Measurements from ENCODE around the gene GABRG1.

Gene GABRG1

GRCh38 chr4:46081248-46081647, 42.6 kb downstream of the GABRG1 start:
- DNase-seq: no peak
- no peak overlapping the region for H3K27ac ChIP-seq
- H3K27me3 ChIP-seq (ENCODE audit: insufficient read depth, low read depth, severe bottlenecking): no peaks in the 10 kb centered on the region
- no peak for TF ChIP-seq CTCF (IDR thresholded peaks at IDR 0.05; ENCODE audit: low read depth, low read length)
- H3K4me3 ChIP-seq (ENCODE audit: low read depth, low read length): no peak overlapping the region
- H3K36me3 ChIP-seq: no peaks in the 10 kb centered on the region
- no peaks in the 10 kb centered on the region for H3K9me3 ChIP-seq (ENCODE audit: severe bottlenecking)

GRCh38 chr4:46073778-46074177, 50.1 kb downstream of the GABRG1 start:
- Histone ChIP-seq H3K27me3 (ENCODE audit: insufficient read depth, low read depth, severe bottlenecking) (no peaks in the 10 kb centered on the region), H3K36me3 (no peaks in the 10 kb centered on the region), H3K9me3 (ENCODE audit: severe bottlenecking) (no peaks in the 10 kb centered on the region), H3K27ac (no peak overlapping the region), H3K4me3 (ENCODE audit: low read depth, low read length) (no peak overlapping the region)
- no peak for TF ChIP-seq CTCF (IDR thresholded peaks at IDR 0.05; ENCODE audit: low read depth, low read length)
- DNase-seq: no peak

GRCh38 chr4:46051392-46051791, 72.5 kb downstream of the GABRG1 start:
- no peak for TF ChIP-seq CTCF (IDR thresholded peaks at IDR 0.05; ENCODE audit: low read depth, low read length)
- H3K36me3 ChIP-seq: no peaks in the 10 kb centered on the region
- H3K27ac ChIP-seq: no peak overlapping the region
- H3K27me3 ChIP-seq (ENCODE audit: insufficient read depth, low read depth, severe bottlenecking): no peaks in the 10 kb centered on the region
- no peak for DNase-seq
- no peaks in the 10 kb centered on the region for H3K9me3 ChIP-seq (ENCODE audit: severe bottlenecking)
- no peak overlapping the region for H3K4me3 ChIP-seq (ENCODE audit: low read depth, low read length)

GRCh38 chr4:46032056-46032455, 91.8 kb downstream of the GABRG1 start:
- no peak for DNase-seq
- Histone ChIP-seq H3K4me3 (ENCODE audit: low read depth, low read length) (no peak overlapping the region), H3K36me3 (no peaks in the 10 kb centered on the region)

GRCh38 chr4:46016306-46016705, 107.5 kb downstream of the GABRG1 start:
- no peak overlapping the region for H3K4me3 ChIP-seq (ENCODE audit: low read depth, low read length)
- no peak for DNase-seq
- H3K27me3 ChIP-seq (ENCODE audit: insufficient read depth, low read depth, severe bottlenecking): no peaks in the 10 kb centered on the region
- H3K36me3 ChIP-seq: no peaks in the 10 kb centered on the region
- no peaks in the 10 kb centered on the region for H3K9me3 ChIP-seq (ENCODE audit: severe bottlenecking)
- no peak for TF ChIP-seq CTCF (IDR thresholded peaks at IDR 0.05; ENCODE audit: low read depth, low read length)
- no peak overlapping the region for H3K27ac ChIP-seq

More at GRCh38 chr4:46032056-46032455, 91.8 kb downstream of the GABRG1 start:
- TF ChIP-seq CTCF (IDR thresholded peaks at IDR 0.05; ENCODE audit: low read depth, low read length): no peak
- H3K27me3 ChIP-seq (ENCODE audit: insufficient read depth, low read depth, severe bottlenecking): no peaks in the 10 kb centered on the region
- H3K27ac ChIP-seq: no peak overlapping the region
- no peaks in the 10 kb centered on the region for H3K9me3 ChIP-seq (ENCODE audit: severe bottlenecking)

GRCh38 chr4:45992728-45993127, 131.1 kb downstream of the GABRG1 start:
- Histone ChIP-seq H3K36me3 (no peaks in the 10 kb centered on the region), H3K9me3 (ENCODE audit: severe bottlenecking) (no peaks in the 10 kb centered on the region), H3K4me3 (ENCODE audit: low read depth, low read length) (no peak overlapping the region), H3K27me3 (ENCODE audit: insufficient read depth, low read depth, severe bottlenecking) (no peaks in the 10 kb centered on the region), H3K27ac (no peak overlapping the region)
- DNase-seq: no peak
- no peak for TF ChIP-seq CTCF (IDR thresholded peaks at IDR 0.05; ENCODE audit: low read depth, low read length)

All from WERI-Rb-1 (cell line).